NAMALWA (cell line): ENCODE data around the gene CRYBB1.
"Not testable (repeated sequence)": the region's sequence is repeated elsewhere in the genome, so short reads cannot be mapped to it uniquely, and the experiment has no call there.

Experiments used
- DNase-seq: peaks from one replicate; pipeline ENCODE4 v3.0.0-alpha.2; 2015; ENCODE audit warnings: low spot score

Gene CRYBB1

DNA sequence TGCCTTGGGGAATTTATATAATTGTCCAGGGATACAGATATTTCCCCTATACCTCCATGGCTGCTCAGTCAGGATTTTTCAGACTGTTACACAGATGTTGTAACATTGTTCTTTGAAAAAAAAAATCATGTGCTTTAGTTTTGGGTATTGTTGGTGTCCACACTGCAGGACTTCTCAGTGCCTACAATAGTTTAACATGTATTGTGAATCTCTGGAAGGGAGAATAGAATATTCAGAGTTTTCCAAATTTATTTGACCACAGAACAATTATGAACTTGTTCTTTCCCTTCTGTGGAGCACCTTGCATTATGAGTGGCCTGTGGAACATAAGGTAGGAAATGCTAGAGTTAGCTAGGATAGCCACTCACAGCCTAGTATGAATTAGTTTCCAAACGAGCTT lies 18.5 kb upstream of the CRYBB1 start:
- DNase-seq = no peak

DNA sequence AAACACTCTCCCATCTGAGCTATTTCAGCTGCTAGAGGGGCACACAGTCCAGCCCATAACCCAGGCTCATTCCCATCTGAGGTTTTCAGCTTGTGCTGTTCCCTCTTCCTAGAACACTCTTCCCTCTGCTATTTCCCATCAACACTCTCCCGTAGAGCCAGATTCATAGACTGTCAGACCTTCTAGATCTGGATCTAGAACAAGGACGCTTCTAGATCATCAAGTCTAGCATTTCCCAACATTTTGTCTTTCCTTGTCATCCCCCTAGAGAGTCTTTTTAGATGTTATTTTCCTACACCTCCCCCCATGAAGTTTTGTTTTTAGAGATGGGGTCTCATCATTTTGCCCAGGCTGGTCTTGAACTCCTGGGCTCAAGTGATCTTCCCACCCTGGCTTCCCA lies 17.3 kb upstream of the CRYBB1 start:
- no peak for DNase-seq

DNA sequence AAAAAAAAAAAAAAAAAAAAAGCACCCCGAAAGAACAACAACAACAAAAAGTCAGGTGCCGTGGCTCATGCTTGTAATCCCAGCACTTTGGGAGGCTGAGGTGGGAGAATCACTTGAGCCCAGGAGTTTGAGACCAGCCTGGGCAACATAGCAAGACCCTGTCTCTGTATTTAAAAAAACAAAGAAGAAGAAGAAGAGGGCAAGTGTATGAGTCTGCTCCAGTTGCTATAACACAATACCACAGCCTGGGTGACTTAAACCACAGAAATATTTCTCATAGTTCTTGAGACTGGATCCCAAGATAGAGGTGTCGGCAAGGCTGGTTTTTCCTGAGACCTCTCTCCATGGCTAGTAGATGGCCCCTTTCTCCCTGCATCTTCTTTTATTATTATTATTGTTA lies 16.4 kb upstream of the CRYBB1 start:
- no peak for DNase-seq

DNA sequence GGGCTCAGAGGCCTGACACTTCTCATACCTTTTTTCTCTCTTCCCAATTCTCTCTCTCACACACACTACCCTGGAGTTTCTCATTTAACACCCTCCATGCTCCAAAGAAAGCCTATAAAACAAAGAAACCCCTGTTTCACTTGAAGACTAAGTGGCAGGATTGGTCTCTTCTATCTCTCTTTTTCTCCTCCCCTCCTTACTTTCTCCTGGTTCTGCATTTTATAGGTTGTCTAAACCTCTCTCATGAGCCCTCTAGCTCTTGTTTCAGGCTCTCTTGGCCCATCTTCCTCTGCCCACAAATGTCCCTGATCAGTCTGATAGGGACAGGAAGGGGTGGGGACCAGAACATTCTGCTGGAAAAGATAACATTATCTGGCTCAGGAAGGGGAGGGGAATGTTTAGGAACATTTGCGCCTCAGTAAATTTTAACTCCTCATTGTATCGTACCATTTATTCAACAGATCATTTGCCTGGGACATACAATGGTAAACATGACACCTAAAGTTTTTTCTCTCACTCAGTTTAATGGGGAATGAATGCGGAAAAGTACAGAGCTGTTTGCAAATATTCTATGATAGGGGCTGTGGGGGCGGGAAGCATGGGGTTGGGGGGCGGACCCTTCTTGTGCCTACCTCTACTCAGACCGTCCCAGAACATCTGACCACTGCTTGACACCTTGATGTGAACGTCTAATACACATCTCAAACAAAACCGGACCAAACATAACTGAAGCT lies 14.8 kb upstream of the CRYBB1 start:
- DNase-seq = no peak

DNA sequence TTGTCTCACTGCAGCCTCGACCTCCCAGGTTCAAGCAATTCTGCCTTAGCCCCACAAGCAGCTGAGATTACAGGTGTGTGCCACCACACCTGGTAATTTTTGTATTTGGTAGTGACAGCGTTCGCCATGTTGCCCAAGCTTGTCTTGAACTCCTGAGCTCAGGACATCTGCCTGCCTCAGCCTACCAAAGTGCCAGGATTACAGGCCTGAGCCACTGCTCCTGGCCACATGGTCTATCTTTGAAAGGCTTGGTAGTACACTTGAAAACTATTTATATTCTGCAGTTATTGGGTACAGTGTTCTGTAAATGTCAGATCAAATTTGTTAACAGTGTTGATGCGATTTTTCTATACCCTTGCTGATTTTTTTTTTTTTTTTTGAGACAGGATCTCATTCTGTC lies 13.5 kb upstream of the CRYBB1 start:
- DNase-seq = no peak

DNA sequence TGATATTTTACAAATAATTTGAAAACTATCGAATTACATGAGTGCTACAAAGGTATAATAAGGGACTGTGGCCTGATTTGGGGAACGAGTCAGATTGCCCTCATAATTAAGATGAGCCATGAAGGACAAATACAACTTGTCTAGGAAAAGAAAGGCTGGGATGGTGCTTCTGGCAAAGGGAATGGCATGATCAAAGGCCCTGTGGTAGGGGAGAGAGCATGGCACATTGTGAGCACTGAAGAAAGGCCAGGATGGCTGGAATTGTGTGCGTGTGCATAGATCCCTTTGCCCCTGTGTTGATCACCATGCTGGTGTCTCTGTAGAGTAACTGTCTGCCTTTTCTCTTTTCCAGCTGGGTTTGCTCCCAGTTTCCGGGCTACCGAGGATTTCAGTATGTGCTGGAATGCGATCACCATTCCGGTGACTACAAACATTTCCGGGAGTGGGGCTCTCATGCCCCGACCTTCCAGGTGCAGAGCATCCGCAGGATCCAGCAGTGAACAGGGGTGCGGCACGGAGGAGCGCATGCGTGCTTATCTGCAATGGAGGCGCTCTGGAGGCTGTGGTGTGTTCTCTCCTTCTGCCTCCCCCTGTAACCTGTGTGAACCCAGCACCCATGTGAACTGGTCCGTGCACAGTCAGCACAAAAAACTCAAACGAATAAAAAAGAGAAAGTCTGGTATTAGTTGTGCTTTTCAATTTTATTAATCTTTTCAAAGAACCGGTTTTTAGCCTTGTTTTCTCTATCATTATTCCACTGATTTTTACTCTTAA lies 12.3 kb upstream of the CRYBB1 start:
- no peak for DNase-seq

DNA sequence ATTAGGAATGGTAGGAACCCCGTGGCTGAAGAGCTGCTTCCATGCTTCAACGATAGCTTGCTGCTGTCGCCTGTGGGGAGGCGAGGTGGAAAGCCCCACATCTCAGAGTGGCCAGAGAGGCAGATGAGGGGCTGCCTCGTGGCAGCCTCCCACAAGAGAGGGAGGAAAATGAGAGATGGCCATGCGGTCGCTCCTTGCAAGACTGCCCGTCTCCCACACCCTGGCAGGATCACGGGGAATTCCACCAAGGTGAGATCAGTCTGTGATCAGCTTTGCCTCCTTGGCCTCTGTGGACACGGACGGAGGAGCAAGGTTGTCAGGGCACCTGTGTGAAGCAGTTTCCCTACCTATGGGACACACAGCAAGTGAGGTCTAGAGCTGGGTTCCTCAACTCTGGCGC lies 7.0 kb upstream of the CRYBB1 start:
- DNase-seq = no peak

DNA sequence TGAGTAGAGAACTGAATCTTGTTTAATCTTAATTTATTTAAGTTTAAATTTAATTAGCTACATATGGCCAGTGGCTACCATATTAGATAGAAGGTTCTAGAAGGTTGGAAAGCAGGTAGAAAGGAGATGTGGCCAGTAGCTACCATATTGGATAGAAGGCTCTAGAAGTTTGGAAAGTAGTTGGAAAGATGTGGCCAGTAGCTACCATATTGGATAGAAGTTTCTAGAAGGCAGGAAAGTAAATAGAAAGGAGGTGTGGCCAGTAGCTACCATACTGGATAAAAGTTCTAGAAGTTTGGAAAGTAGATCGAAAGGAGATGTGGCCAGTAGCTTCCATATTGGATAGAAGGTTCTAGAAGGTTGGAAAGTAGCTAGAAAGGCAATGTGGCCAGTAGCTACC lies 6.2 kb upstream of the CRYBB1 start:
- DNase-seq = no peak

DNA sequence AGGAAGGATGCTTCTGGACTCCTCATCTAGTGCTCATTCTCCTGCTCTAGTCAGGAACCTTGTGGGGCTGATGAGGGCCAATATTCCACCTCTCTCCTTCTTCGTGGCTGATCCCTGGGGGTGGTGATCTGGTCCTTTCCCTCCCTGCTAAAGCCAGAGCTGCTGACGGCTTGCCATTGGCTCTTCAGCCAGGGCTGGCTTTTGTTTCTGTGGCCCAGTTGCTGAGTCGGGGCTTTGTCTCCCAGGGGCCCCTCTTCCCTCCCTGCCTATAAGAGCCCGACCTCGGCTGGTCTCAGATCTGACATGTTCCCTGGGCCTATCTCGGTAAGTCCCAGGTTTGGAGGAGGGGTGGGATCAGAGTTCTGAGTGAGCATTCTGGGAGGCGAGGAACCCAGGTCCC lies 3.8 kb upstream of the CRYBB1 start, which contains the start of gene CRYBA4:
CRYBA4 (plus strand) TSS at position 301 of the 400 bp plus-strand sequence. CDS start 634 bp downstream, outside the sequence.
- no peak for DNase-seq

DNA sequence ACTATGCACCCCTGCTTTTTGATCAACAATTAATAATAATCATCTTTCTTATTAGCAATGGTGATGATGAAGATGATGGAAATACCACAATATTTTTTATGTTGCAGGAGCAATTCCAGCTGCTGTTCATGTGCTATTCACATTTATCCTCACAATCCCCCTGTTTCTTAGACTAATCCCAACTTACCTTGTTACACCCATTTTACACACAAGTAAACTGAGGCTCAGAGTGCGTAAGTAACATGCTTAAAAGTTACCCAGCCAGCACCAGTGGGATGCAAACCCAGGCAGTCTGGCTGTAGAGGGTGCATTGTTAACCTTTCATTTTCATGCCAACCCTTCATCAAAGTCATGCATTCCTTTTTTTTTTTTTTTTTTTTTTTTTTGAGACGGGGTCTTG lies 2.4 kb upstream of the CRYBB1 start:
- no peak for DNase-seq

DNA sequence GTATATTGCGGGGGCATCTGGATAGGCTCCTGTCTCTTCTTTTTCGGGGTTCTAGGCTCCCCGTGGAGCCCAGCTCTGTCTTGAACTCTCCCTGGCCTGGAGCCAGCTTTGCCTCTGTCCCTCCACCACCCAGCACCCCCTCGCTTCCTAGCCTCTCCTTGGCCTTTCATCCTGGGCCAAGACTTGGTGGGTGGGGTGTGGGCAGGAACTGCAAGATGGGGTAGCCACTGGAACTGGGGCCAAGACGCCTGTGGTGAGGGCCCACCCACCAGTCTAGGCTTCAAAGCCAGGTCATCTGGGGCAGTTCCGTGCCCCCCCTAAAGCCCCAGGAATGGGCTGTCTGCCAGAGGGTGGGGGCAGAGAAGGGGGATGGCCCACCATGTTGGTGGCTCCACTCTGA lies 1.7 kb upstream of the CRYBB1 start:
- no peak for DNase-seq

DNA sequence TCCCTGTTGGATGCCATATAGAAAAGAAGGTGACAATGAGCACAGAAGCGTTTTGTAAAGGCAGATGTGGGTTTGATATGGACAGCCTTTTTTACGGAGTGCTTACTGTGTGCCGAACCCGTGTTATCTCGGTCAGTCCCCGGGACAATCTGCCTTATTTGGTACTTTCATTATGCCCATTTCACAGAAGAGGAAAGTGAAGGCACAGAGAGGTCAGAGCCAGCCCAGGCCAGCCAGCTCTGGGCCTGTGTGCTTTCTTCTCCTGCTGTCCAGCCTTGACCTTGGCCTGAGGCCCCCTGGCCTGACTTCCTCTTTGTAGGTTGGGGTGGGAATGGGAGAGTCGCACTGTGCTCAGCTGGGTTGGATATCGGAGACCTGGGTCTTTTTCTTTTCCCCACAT lies 628 bp upstream of the CRYBB1 start:
- DNase-seq = no peak

DNA sequence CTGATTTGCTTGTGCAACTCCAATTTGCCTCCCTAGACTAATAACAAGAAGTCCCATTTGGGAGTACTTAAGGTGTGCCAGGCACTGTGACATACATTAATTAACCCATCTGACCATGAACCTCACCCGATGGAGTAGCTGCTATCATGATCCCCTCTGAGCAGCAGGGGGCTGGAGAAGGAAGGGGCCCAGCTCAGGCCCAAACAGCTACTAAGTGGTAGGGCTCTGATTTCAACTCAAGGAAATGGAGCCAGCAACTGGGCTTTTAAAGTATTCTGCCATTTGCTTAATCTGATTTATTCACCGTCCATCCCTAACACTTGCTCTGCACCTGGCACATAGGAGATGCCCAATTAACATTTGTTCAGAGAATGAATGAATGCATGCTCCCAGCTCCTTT lies 1.2 kb downstream of the CRYBB1 start:
- no peak for DNase-seq

DNA sequence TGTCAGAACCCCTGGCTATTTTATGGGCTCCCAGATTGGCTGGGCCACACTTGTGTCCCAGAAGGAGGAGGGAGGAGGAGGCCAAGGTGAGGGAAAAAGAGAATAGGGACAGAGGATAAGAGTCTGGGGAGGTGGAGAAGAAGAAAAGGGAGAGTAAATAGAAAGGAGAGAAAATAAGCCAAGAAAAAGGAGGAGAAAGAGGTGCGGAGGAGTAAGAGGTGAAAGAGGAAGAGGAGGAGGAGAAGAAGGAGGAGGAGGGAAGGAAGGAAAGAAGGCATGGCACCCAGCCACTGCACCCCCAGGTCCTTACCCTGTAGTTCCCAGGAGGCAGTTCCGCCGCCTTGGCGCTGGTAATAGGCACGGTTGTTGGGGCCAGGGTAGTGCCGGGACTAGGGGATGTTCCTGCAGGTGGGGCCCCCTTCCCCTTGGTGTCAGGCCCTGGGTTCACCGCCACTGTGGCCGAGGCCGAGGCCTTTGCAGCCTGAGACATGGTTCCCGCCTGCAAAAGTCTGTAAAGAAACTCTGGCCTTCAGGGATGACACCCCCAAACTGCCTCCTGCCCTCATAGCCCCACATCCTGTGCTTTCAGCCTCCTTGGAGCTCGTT lies 1.9 kb downstream of the CRYBB1 start:
- no peak for DNase-seq

DNA sequence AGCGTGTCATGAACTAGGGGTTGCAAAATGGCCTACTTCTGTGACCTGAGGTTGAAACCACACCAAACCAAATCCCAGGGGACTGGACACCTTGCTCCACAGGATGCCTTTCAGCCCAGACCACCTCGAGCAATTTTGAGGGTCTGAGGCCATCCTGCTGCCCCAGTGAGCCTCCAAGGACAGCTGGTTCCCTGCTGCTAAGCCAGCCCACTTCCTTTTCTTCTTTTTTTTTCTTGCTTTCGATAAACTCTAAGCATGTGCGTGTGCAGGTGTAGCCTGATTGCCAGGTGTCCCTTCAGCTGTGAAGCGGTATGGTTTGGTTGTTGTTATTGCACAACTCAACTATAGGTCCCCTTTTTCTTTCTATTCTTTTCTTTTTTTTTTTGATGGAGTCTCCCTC lies 2.7 kb downstream of the CRYBB1 start:
- DNase-seq = peak; percentile 86

DNA sequence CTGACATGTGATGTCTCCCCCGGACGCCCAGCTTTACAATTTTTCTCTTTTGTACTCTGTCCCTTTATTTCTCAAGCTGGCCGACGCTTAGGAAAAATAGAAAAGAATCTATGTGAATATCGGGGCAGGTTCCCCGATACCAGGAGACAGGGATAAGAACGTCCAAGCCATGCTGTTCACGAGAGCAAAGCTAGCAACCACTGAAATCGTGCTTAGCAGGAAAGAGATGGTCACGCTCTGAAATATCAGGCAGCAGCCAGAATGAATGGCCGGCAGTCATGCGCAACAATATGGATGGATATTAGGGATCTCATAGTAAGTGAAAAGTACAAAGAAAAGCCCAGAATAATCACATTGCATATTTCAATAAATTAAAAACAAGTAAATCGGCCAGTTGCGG lies 3.5 kb downstream of the CRYBB1 start:
- no peak for DNase-seq

DNA sequence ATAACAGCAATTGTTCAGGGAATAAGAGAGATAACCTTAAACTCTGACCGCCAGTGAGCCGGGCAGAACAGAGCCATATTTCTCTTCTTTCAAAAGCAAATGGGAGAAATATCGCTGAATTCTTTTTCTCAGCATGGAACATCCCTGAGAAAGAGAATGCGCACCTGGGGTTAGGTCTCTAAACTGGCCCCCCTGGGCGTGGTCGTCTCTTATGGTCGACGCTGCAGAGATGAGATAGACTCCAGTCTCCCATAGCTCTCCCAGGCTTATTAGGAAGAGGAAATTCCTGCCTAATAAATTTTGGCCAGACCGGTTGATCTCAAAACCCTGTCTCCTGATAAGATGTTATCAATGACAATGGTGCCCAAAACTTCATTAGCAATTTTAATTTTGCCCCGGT lies 4.1 kb downstream of the CRYBB1 start:
- DNase-seq = not testable (repeated sequence)

DNA sequence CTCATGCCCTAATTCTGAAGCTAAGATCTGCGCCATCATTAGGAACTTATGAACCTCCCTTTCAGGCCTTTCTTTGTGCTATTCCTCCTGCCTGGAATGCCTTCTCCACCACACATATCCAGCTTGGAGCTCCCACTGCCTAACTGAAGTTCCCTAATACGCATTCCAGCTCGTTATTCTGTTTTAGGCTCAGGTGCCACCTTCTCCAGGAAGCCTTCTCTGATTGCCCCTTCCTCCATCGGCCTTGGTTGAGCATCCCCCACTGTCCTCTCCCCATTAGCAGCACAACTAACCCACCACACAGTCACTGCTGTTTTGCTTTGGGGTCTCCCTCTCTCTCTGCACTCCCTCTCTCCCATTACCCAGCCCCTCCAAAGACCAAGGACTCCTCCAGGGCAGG lies 5.2 kb downstream of the CRYBB1 start:
- no peak for DNase-seq

DNA sequence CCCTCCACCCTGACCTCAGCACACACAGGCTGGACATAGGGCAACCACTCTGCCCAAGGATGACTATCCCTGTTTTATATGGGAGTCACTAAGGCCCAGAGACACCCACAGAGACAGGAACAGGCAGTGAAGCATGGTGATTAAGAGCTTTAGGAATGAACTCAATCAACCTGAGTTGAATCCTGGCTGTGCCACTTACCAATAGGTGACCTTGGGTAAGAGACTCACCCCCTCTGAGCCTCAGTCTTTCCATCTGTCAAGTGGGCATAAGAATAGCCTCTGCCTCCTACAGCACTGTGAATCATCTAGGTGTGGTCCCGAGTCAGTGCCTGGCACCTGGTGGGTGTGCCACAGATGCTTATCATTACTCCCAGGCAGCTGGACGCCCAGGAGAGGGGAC lies 6.8 kb downstream of the CRYBB1 start:
- no peak for DNase-seq

DNA sequence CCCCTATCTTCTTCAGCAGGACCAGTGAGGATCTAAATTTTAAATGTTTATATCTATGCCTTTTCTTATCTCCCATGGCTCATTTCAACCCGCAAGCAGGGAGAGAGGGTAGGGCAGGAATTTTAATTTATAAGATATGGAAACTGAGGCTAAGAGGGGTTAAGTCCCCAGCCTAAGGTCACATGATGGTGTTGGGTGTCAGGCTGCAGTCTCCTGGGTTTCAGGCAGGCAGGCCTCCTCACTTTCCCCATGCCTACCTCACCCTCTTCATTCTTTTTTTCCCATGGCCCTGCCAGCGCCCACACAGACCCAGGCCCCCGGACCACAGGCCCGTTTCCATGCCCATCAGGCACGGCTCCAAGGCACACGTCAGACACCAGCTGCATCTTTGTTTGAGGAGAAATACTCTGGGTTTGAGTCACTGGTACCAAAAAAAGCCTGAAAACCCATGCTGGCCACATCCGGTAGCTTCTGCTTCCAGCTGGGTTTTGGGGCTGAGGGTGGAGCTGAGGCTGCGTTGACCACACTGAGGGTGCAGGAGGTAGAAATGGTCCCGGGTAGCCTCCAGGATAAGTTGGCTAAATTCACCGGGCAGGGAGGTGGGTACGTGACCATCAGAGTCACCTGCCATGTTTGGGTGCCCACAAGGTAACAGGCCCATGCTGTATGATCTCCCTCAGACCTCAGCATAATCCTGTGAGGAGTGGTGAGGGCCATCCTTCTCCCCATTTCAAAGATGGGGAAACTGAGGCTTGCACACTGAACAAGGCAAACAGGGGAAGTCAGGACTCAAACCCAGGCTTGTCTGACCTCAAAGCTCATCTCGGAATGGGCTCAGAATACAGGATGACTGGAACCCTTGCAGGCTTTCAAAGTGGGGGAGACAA lies 7.5 kb downstream of the CRYBB1 start:
- peak; percentile 80 for DNase-seq

DNA sequence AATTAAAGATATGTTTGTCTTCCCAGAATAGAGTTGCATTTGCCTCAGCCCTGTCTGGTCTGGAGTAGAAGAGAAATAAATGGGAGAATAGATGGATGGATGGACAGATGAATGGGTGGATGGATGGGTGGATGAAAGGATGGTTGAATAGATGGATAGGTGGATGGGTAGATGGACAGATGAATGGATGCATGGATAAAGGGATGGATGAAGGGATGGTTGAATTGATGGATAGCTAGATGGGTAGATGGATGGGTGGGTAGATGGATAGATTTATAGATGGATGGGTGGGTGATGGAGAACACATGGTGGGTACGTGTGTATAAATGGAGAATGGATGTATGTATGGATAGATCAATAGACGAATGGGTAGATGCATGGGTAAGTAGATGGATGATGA lies 8.5 kb downstream of the CRYBB1 start:
- DNase-seq = no peak

DNA sequence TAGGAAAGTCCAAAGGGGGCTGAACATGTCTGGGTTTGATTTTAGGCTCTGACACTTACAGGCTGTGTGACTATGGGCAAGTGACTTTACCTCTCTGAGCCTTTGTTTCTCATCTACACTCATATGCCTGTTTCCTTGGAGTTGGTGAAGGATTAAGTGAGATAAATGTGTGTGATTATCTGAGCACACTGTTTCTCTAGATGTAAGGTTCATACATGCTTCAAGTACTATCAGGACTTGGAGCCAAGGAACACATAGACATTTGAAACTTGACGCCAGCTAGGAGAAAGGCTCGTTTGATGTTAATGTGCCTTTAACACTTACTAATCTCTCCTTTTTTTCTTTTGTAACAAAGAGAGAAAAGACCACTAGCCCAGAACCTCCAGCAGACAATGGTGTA lies 9.7 kb downstream of the CRYBB1 start:
- DNase-seq = no peak
